ENCODE results near the gene THTPA. TPM values are rescaled to one million over a fixed set of nuclear protein-coding genes. Genes with fewer than 3 reads are reported as not detected.

Gene THTPA
- total and polyA plus RNA-seq, 2 of the 13 experiments (the other 11 are each of a cell fraction or from before 2014, with no cell fraction given): 7.4 to 8.7 TPM

DNA sequence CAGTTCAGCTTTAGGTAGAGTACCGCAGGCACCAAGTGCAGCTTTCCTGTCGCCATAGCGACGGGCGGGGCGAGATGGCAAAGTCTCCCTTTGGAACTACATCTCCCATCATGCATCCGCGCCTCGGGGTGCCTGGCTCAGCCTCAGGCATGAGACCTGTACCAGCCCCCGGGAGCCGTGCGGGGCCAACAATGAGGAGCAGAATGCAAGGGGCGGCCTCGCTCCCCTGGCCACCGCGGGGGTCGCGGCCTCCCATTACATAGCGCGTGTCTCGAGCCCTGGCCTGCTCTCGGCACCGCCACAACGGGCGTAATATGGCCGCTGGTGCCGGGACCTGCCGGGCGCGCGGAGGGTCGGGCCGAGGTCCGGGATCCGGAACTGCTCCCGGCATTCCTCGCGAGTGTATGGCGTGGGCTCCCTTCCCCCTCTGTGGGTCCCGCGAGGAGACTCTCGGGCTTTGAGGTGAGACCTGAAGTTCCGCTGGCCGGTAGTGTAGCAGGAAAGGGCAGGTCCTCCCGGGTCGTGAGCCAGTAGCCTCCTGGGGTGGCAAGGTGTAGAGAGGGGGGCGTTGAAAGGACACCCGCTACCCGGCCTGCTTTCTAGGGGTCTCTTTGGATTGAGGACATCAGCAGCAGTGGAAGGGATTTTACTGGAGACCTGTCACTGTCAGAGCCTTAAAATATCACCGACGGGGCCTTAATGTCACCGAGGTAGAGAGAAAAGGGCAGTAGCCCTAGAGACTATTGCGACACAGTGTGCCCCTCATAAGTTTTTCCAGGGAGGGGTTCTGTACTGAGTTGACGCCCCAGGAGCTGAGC, at the start of gene THTPA (continued):
- TF ChIP-seq, protein P1, sequence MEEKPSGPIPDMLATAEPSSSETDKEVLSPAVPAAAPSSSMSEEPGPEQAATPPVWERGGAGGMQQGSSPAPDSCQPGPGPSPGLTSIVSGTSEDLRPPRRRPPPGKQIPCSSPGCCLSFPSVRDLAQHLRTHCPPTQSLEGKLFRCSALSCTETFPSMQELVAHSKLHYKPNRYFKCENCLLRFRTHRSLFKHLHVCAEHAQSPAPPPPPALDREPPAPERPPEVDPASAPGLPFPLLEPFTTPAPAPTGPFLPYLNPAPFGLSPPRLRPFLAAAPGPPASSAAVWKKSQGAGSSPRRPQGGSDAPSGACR (CRISPR knock-in tag; IDR thresholded peaks at IDR 0.05): peak; percentile 100
- TF ChIP-seq ZNF703 (CRISPR knock-in tag; IDR thresholded peaks at IDR 0.05; ENCODE audit: borderline replicate concordance) (no peak; the same call in 1 of the 2 replicates), PHF20 (CRISPR knock-in tag; IDR thresholded peaks at IDR 0.05) (peak; percentile 98), HMG20B (CRISPR knock-in tag; conservative IDR thresholded peaks at IDR 0.05) (peak; percentile 84; the same call in 1 of the 2 replicates), ERF (CRISPR knock-in tag; IDR thresholded peaks at IDR 0.05) (peak; percentile 92), ZBTB10 (CRISPR knock-in tag; IDR thresholded peaks at IDR 0.05; ENCODE audit: borderline replicate concordance) (peak; percentile 88), HMG20A (CRISPR knock-in tag; IDR thresholded peaks at IDR 0.05; ENCODE audit: borderline replicate concordance) (peak; percentile 43; the same call in 1 of the 2 replicates), ZBTB42 (CRISPR knock-in tag; IDR thresholded peaks at IDR 0.05) (peak; percentile 97), KMT2A (CRISPR knock-in tag; IDR thresholded peaks at IDR 0.05) (peak; percentile 92), TIGD3 (CRISPR knock-in tag; IDR thresholded peaks at IDR 0.05; ENCODE audit: borderline replicate concordance) (peak; percentile 98), ZNF713 (CRISPR knock-in tag; IDR thresholded peaks at IDR 0.05) (peak; percentile 100), REXO4 (CRISPR knock-in tag; IDR thresholded peaks at IDR 0.05; ENCODE audit: borderline replicate concordance) (no peak)
- TF ChIP-seq, protein P2, sequence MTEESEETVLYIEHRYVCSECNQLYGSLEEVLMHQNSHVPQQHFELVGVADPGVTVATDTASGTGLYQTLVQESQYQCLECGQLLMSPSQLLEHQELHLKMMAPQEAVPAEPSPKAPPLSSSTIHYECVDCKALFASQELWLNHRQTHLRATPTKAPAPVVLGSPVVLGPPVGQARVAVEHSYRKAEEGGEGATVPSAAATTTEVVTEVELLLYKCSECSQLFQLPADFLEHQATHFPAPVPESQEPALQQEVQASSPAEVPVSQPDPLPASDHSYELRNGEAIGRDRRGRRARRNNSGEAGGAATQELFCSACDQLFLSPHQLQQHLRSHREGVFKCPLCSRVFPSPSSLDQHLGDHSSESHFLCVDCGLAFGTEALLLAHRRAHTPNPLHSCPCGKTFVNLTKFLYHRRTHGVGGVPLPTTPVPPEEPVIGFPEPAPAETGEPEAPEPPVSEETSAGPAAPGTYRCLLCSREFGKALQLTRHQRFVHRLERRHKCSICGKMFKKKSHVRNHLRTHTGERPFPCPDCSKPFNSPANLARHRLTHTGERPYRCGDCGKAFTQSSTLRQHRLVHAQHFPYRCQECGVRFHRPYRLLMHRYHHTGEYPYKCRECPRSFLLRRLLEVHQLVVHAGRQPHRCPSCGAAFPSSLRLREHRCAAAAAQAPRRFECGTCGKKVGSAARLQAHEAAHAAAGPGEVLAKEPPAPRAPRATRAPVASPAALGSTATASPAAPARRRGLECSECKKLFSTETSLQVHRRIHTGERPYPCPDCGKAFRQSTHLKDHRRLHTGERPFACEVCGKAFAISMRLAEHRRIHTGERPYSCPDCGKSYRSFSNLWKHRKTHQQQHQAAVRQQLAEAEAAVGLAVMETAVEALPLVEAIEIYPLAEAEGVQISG (CRISPR knock-in tag; IDR thresholded peaks at IDR 0.05): peak; percentile 96
- TF ChIP-seq, protein P3, sequence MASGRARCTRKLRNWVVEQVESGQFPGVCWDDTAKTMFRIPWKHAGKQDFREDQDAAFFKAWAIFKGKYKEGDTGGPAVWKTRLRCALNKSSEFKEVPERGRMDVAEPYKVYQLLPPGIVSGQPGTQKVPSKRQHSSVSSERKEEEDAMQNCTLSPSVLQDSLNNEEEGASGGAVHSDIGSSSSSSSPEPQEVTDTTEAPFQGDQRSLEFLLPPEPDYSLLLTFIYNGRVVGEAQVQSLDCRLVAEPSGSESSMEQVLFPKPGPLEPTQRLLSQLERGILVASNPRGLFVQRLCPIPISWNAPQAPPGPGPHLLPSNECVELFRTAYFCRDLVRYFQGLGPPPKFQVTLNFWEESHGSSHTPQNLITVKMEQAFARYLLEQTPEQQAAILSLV (CRISPR knock-in tag; IDR thresholded peaks at IDR 0.05; ENCODE audit: borderline replicate concordance): peak; percentile 100

All from HepG2 (cell line).